Stimulated activated naive B cell treated with anti-CD40 and anti-IgM and Interleukin-4, amounts not matched to agents 10 μg/mL and 1 μg/mL and 100 μg/mL, for 72 hours (primary cell): ENCODE data around the gene ELP1.

Experiments
- ATAC-seq, 2 donors: fragments of 150-1000 bp; cut with Tn5 transposase; replicated peaks; 2 replicates each; pipeline ENCODE4 v1.10.0; 2021; ENCODE audit warnings: moderate library complexity in 1 of 2
- DNase-seq: peaks from one replicate; pipeline ENCODE4 v3.0.0; 2021
- H3K27ac Mint-ChIP-seq: one replicate; pipeline ENCODE4 v1.8.0; 2022; ENCODE audit warnings: mild to moderate bottlenecking, mixed read lengths
- H3K27me3 Mint-ChIP-seq, 2 donors: one replicate each; pipeline ENCODE4 v1.8.0; 2022; ENCODE audit warnings: mixed read lengths in 2 of 2
- H3K36me3 Mint-ChIP-seq, 2 donors: one replicate each; pipeline ENCODE4 v1.8.0; 2022; ENCODE audit warnings: mixed read lengths in 2 of 2, mild to moderate bottlenecking in 1 of 2
- H3K4me1 Mint-ChIP-seq, 2 donors: one replicate each; pipeline ENCODE4 v1.8.0; 2022; ENCODE audit warnings: mixed read lengths in 2 of 2, mild to moderate bottlenecking in 1 of 2
- H3K4me3 Mint-ChIP-seq, 2 donors: one replicate each; pipeline ENCODE4 v1.8.0; 2022; ENCODE audit warnings: mild to moderate bottlenecking in 2 of 2, mixed read lengths in 2 of 2, moderate library complexity in 1 of 2
- H3K9me3 Mint-ChIP-seq, 2 donors: one replicate each; pipeline ENCODE4 v1.8.0; 2022; ENCODE audit warnings: mixed read lengths in 2 of 2, mild to moderate bottlenecking in 1 of 2

ELP1 gene

DNA sequence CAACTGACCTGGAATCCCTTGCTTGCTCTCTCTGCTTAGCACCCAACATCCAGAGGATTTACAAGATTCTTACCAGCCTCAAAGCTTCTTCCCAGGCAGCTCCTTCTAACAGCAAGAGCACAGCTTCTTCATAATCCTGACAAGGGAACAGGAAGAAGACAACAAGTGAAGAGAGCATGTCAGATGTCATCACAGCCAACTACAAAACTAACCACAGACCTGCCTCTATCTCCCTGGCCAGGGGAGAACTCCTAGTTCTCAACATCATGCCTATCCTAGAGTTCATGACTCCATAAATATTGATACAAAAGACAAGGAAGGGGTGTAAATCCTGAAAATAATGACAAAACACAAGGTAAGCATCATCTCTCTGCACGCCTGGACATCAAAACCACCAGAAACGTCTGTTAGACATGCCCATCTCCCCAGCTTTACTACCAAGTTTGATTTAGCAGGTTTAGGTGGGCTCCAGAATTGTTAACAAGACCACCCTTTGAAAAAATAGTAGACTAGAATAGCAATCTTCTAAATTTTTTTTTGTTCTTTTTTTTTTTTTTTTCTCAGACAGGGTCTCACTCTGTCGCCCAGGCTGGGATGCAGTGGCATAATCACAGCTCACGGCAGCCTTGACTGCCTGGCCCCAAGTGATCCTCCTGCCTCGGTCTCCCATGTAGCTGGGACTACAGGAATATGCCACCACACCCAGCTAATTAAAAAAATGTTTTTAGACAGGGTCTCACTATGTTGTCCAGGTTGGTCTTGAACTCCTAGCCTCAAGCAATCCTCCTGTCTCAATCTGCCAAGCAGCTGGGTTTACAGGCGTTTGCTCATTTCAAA is 51.7 kb downstream of the ELP1 start:
- ATAC-seq (no peak), DNase-seq (no peak)
- no peaks in the 10 kb centered on the region for H3K9me3 Mint-ChIP-seq
- peaks cover 37 to 72% of the 10 kb centered on the region in 2 donors for H3K36me3 Mint-ChIP-seq
- peaks cover 8 to 17% of the 10 kb centered on the region in 2 donors for H3K4me1 Mint-ChIP-seq
- no peak overlapping the region for H3K4me3 Mint-ChIP-seq
- no peak overlapping the region for H3K27ac Mint-ChIP-seq
- no peaks in the 10 kb centered on the region for H3K27me3 Mint-ChIP-seq

DNA sequence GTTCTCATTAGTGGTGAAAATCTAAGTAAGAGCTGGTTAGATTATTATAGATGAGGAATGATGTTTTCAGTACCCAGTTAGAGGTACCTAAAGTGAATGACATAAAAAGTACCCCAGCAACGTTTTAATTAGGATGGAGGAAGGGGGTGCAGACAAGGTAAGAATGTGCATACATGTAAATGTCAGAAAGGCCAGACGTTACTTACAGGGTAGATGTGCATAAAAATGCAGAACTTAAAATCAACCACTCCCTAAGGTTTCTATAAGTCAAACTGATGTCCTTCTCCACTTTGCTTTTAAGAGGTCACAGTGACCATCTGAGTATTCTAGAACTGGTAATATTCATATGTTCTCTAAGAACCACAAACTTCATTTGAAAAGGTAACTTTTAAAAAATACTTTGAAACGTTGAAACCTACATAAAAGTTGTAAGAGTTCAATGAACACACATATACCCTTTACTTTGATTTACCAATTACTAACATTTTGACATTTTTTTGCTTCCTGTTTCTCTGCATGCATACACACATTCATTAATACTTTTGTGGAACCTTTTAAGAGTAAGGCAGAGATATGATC is 53.1 kb downstream of the ELP1 start:
- no peak for DNase-seq
- H3K4me3 Mint-ChIP-seq, result no peak overlapping the region
- peaks cover 41 to 73% of the 10 kb centered on the region in 2 donors for H3K36me3 Mint-ChIP-seq
- ATAC-seq, result no peak
- H3K4me1 Mint-ChIP-seq, result peaks cover 2 to 9% of the 10 kb centered on the region in 2 donors
- H3K9me3 Mint-ChIP-seq, result no peaks in the 10 kb centered on the region
- H3K27ac Mint-ChIP-seq, result no peak overlapping the region
- no peaks in the 10 kb centered on the region for H3K27me3 Mint-ChIP-seq

DNA sequence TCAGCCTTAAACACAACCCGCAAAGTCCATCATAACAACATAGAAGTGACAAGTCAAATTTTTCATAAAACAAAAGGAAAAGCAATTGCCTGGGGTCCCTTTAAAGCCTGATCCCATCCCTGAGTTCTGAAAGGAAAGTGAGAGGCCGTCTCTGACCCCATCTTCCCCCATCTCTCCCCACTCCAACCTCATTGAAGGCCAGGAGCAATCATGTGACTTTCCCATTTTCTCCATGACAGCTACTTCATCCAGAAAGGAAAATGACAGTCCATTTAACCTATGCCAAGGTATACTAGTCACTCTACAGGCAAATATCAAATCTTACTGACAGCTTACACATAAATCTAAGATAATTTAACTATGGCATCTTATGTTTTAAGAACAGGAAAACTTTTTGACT is 56.4 kb downstream of the ELP1 start:
- DNase-seq (no peak), ATAC-seq (no peak)
- Mint-ChIP-seq H3K9me3 (no peaks in the 10 kb centered on the region), H3K4me1 (no peaks in the 10 kb centered on the region), H3K27ac (no peak overlapping the region), H3K4me3 (no peak overlapping the region), H3K27me3 (no peaks in the 10 kb centered on the region), H3K36me3 (peaks cover 36 to 78% of the 10 kb centered on the region in 2 donors)

- Mint-ChIP-seq H3K4me3 (no peak overlapping the region), H3K36me3 (peaks cover 42 to 83% of the 10 kb centered on the region in 2 donors)
These were observed 57.5 kb downstream of the ELP1 start for GRCh38 chr9:108876425-108876824.

DNA sequence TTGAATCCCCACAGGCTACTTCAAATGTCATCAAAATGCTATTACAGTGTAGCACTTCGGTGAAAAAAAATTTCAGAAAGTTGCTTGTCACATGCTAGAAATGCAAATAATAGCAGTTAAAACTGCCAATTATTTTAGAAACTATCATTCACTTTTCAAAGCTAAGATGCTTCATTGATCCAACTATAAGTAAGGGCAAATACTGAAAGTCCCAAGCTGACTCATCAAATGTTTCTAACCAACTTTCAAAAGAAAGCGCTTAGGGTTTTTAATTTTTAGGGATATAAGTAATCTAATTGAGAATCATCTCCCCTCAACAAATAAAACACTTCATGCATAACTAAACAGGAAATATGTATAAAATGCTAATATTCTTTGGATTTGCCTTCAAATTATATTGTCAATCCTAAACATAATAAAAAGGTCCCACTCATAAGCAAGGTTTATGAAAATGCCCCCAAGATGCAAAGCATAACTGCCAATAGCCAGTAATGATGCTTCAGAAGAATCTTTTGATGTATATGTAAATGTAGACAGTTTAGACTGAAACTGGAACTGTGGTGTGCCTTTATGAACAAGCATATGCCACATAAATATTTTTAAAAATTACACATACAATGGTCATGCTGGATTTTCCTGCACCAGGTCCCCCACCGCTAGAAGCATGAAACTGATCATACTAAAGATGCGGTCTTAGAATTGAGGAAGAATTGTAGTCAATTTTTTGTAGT is 59.7 kb downstream of the ELP1 start:
- ATAC-seq, result no peak

More at GRCh38 chr9:108876425-108876824, 57.5 kb downstream of the ELP1 start:
- no peak for ATAC-seq
- no peaks in the 10 kb centered on the region for H3K9me3 Mint-ChIP-seq
- H3K4me1 Mint-ChIP-seq, result no peaks in the 10 kb centered on the region
- DNase-seq, result no peak
- no peak overlapping the region for H3K27ac Mint-ChIP-seq
- H3K27me3 Mint-ChIP-seq, result no peaks in the 10 kb centered on the region

GRCh38 chr9:108869092-108869725 is 64.7 kb downstream of the ELP1 start:
- Mint-ChIP-seq H3K36me3 (peaks cover 37 to 58% of the 10 kb centered on the region in 2 donors), H3K4me3 (no peak overlapping the region), H3K4me1 (no peaks in the 10 kb centered on the region), H3K27ac (no peak overlapping the region), H3K9me3 (peaks cover 0 to 2% of the 10 kb centered on the region in 2 donors), H3K27me3 (no peaks in the 10 kb centered on the region)
- DNase-seq (no peak), ATAC-seq (no peak)

More for the DNA sequence above, 59.7 kb downstream of the ELP1 start:
- no peak overlapping the region for H3K27ac Mint-ChIP-seq
- H3K27me3 Mint-ChIP-seq, result no peaks in the 10 kb centered on the region
- no peaks in the 10 kb centered on the region for H3K9me3 Mint-ChIP-seq
- H3K36me3 Mint-ChIP-seq, result peaks cover 48 to 81% of the 10 kb centered on the region in 2 donors
- no peak overlapping the region for H3K4me3 Mint-ChIP-seq
- no peaks in the 10 kb centered on the region for H3K4me1 Mint-ChIP-seq
- DNase-seq, result no peak

- H3K27me3 Mint-ChIP-seq, result no peaks in the 10 kb centered on the region
- no peaks in the 10 kb centered on the region for H3K4me1 Mint-ChIP-seq
- no peak overlapping the region for H3K4me3 Mint-ChIP-seq
- ATAC-seq (no peak), DNase-seq (no peak)
- peaks cover 0 to 2% of the 10 kb centered on the region in 2 donors for H3K9me3 Mint-ChIP-seq
- H3K36me3 Mint-ChIP-seq, result peaks cover 34 to 49% of the 10 kb centered on the region in 2 donors
- H3K27ac Mint-ChIP-seq, result no peak overlapping the region
These were observed 66.1 kb downstream of the ELP1 start for GRCh38 chr9:108867829-108868228.

DNA sequence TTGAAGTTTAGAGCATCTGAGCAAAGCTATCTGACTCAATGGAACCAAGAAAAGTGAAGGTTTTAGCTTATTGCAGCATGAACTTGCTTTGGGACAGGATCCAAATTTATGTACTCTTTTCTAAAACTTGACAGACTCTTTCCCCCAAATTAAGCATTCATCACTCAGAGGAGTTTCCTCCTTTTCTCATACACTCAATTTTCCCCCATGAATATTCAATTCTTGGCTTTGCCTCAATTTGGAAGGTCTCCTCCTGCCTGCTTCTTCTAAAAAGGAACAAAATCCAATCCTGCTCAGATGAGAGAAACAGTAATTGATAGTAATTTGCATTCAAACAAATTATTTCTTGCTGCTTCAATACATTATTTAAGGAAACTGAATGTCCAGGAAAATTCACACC is 66.8 kb downstream of the ELP1 start:
- no peak for DNase-seq
- Mint-ChIP-seq H3K9me3 (peaks cover 0 to 2% of the 10 kb centered on the region in 2 donors), H3K27me3 (no peaks in the 10 kb centered on the region), H3K4me1 (no peaks in the 10 kb centered on the region), H3K4me3 (no peak overlapping the region), H3K36me3 (peaks cover 31 to 49% of the 10 kb centered on the region in 2 donors), H3K27ac (no peak overlapping the region)
- no peak for ATAC-seq

DNA sequence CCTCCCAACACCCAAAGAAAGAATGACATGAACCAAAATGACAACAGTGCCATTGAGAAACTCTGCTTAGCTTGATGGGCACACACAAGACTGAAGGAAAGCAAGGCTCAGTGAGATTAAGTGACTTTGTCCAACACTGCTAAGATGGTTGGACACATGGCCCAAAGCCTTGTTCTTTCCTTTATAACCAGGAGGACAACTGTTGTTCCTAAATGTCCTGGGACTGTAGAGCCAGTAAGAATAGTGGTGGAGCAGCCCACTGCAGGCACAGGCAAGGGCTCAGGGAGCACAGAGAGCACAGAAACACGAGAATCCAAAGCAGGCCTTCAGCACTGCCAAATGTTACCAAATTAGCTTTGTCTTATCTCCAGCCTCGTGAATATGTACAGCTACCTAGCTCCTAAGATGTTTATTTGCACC is 67.9 kb downstream of the ELP1 start:
- Mint-ChIP-seq H3K36me3 (peaks cover 22 to 38% of the 10 kb centered on the region in 2 donors), H3K9me3 (peaks cover 0 to 2% of the 10 kb centered on the region in 2 donors), H3K4me1 (no peaks in the 10 kb centered on the region), H3K4me3 (no peak overlapping the region), H3K27ac (no peak overlapping the region), H3K27me3 (no peaks in the 10 kb centered on the region)
- no peak for DNase-seq
- no peak for ATAC-seq

GRCh38 chr9:108865037-108865436 is 68.9 kb downstream of the ELP1 start:
- Mint-ChIP-seq H3K9me3 (peaks cover 0 to 2% of the 10 kb centered on the region in 2 donors), H3K4me3 (no peak overlapping the region), H3K4me1 (no peaks in the 10 kb centered on the region), H3K27me3 (no peaks in the 10 kb centered on the region), H3K36me3 (peaks cover 15 to 29% of the 10 kb centered on the region in 2 donors), H3K27ac (no peak overlapping the region)
- DNase-seq, result no peak
- no peak for ATAC-seq

DNA sequence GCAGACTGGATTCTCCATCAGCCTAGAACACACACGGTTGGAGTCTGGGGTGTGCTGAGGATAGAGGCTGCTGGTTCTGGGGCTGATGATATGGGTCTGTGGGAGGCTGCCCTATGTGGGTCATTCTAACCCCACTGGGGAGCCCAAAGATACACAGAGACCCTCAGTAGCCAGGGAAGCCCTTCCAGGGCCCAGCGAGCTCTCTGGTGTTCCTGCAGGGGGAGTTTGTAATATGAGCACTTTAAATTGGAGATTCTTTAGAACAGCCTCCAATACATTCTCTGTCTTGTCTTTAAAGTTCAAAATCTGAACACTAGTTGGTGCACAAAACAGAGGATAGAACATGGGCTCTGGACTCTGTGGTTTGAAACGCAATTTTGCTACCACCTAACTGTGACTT is 69.5 kb downstream of the ELP1 start:
- no peak overlapping the region for H3K4me3 Mint-ChIP-seq
- H3K27ac Mint-ChIP-seq, result no peak overlapping the region
- H3K9me3 Mint-ChIP-seq, result peaks cover 0 to 2% of the 10 kb centered on the region in 2 donors
- H3K27me3 Mint-ChIP-seq, result no peaks in the 10 kb centered on the region
- DNase-seq (no peak), ATAC-seq (no peak)
- peaks cover 15 to 28% of the 10 kb centered on the region in 2 donors for H3K36me3 Mint-ChIP-seq
- H3K4me1 Mint-ChIP-seq, result peaks cover 0 to 6% of the 10 kb centered on the region in 2 donors

DNA sequence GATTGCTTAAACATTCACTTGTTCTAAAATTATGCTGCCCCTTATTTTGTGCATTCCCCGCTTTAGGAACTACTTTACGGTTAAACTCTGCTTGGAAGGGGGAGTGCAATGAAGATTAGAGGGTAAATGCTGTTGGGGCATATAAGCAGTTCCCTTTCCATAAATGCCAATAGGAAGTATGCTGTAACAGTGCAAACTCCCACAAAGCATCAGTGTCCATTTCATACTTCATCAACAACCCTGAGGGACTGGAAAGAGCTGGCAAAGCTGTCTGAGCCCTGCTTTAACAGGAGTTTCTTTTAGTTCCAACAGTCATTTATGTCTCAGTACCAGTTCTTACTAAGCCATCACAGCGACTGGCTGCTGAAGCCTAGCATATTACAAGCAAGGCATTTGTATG is 70.0 kb downstream of the ELP1 start:
- DNase-seq, result no peak
- H3K27ac Mint-ChIP-seq, result no peak overlapping the region
- H3K9me3 Mint-ChIP-seq, result peaks cover 0 to 2% of the 10 kb centered on the region in 2 donors
- peaks cover 0 to 8% of the 10 kb centered on the region in 2 donors for H3K4me1 Mint-ChIP-seq
- no peak overlapping the region for H3K4me3 Mint-ChIP-seq
- peaks cover 15 to 22% of the 10 kb centered on the region in 2 donors for H3K36me3 Mint-ChIP-seq
- H3K27me3 Mint-ChIP-seq, result no peaks in the 10 kb centered on the region
- no peak for ATAC-seq

GRCh38 chr9:108861997-108862396 is 71.9 kb downstream of the ELP1 start, which contains the start of gene ACTL7A:
Gene ACTL7A (plus strand): TSS chr9:108862266. CDS start chr9:108862323, 57 bp downstream.
- Mint-ChIP-seq H3K4me1 (peaks cover 0 to 8% of the 10 kb centered on the region in 2 donors), H3K36me3 (peaks cover 4 to 5% of the 10 kb centered on the region in 2 donors), H3K4me3 (no peak within 1 kb of the TSS), H3K27ac (no peak within 1 kb of the TSS), H3K27me3 (no peaks in the 10 kb centered on the region), H3K9me3 (no peaks in the 10 kb centered on the region)
- ATAC-seq (no peak), DNase-seq (no peak)

- Mint-ChIP-seq H3K4me3 (no peak overlapping the region), H3K27ac (no peak overlapping the region), H3K9me3 (no peaks in the 10 kb centered on the region), H3K36me3 (peaks cover 0 to 5% of the 10 kb centered on the region in 2 donors), H3K4me1 (peaks cover 0 to 8% of the 10 kb centered on the region in 2 donors), H3K27me3 (no peaks in the 10 kb centered on the region)
- DNase-seq (no peak), ATAC-seq (no peak)
These were observed 72.5 kb downstream of the ELP1 start for GRCh38 chr9:108861464-108861863.
